Natural killer cell (primary cell): ENCODE measurements around the gene TSPOAP1. TPM values are rescaled to one million over a fixed set of nuclear protein-coding genes. Genes with fewer than 3 reads are reported as not detected.

Experiments
- ATAC-seq, 3 donors: fragments of 150-1000 bp in 2 of 3; fragments of 200-7000 bp in 1 of 3; cut with Tn5 transposase; 1 replicate in 1 of 3; 2 replicates in 2 of 3; pipeline ENCODE4 v1.10.0; 2021; ENCODE audit warnings: mild to moderate bottlenecking in 2 of 3, moderate library complexity in 2 of 3
- DNase-seq, 2 donors: peaks; one replicate each; pipeline versions ENCODE4 v3.0.0 to v3.0.0-alpha.2; 2013 to 2021; ENCODE audit warnings: mixed read lengths in 1 of 2
- H3K27ac ChIP-seq: one replicate; pipeline ENCODE4 v1.5.1; 2013; ENCODE audit warnings: mild to moderate bottlenecking, low read length
- H3K27me3 ChIP-seq: one replicate; pipeline ENCODE4 v1.6.1; 2013; ENCODE audit warnings: low read length; ENCODE audit not compliant: control insufficient read depth, insufficient read depth
- H3K36me3 ChIP-seq: one replicate; pipeline ENCODE4 v1.6.1; 2013; ENCODE audit warnings: low read length; ENCODE audit not compliant: control insufficient read depth, insufficient read depth
- H3K4me1 ChIP-seq: one replicate; pipeline ENCODE4 v1.6.1; 2013; ENCODE audit warnings: low read length; ENCODE audit not compliant: control insufficient read depth, insufficient read depth
- H3K4me3 ChIP-seq: one replicate; pipeline ENCODE4 v1.5.1; 2013; ENCODE audit warnings: low read length
- H3K9me3 ChIP-seq: one replicate; pipeline ENCODE4 v1.6.1; 2013; ENCODE audit warnings: low read length; ENCODE audit not compliant: control insufficient read depth, insufficient read depth
- H3K27ac Mint-ChIP-seq, 2 donors: one replicate each; pipeline ENCODE4 v1.8.0; 2022; ENCODE audit warnings: mild to moderate bottlenecking in 2 of 2, mixed read lengths in 2 of 2, moderate library complexity in 1 of 2
- H3K27me3 Mint-ChIP-seq, 2 donors: one replicate each; pipeline ENCODE4 v1.8.0; 2022; ENCODE audit warnings: low read depth in 2 of 2, mixed read lengths in 2 of 2
- H3K36me3 Mint-ChIP-seq: one replicate; pipeline ENCODE4 v1.8.0; 2022; ENCODE audit warnings: mixed read lengths
- H3K4me1 Mint-ChIP-seq, 2 donors: one replicate each; pipeline ENCODE4 v1.8.0; 2022; ENCODE audit warnings: mixed read lengths in 2 of 2
- H3K4me3 Mint-ChIP-seq: one replicate; pipeline ENCODE4 v1.8.0; 2022; ENCODE audit warnings: mild to moderate bottlenecking, moderate library complexity, mixed read lengths
- H3K9me3 Mint-ChIP-seq, 2 donors: one replicate each; pipeline ENCODE4 v1.8.0; 2022; ENCODE audit warnings: mixed read lengths in 2 of 2
- WGBS: methylation state at CpG from one replicate; pipeline ENCODE4 v1.1.7; 2013; ENCODE audit warnings: missing lambda C conversion rate; ENCODE audit not compliant: insufficient coverage; 5-methylcytosine and 5-hydroxymethylcytosine counted together
- intact Hi-C: fragments of 100-400 bp; cut with micrococcal nuclease; formaldehyde crosslinking; loops from one replicate; pipeline ENCODE4 v1.14.2; 2022
- total RNA-seq, 4 donors: library from RNA; stranded (reverse); fragments of 120-200 nt in 1 of 4; gene quantifications; one replicate each; pipeline versions ENCODE4 v1.2.3 to v1.2.4, GENCODE V29; 2013 to 2022
- TF ChIP-seq, protein P1 (sequence below): fragments of 200-600 bp; IDR thresholded peaks from one replicate; pipeline ENCODE4 v1.8.0; 2022; ENCODE audit warnings: antibody characterized with exemption

The TSPOAP1 gene
- total RNA-seq, 3 donors from 2014 or later (not counting 1 experiment from before 2014, with no cell fraction given), result 176 to 282 (median 246) TPM

- no peak overlapping the region for H3K27ac ChIP-seq
- no peak overlapping the region for H3K4me3 Mint-ChIP-seq
- DNase-seq, result no peak
- TF ChIP-seq, protein P1, sequence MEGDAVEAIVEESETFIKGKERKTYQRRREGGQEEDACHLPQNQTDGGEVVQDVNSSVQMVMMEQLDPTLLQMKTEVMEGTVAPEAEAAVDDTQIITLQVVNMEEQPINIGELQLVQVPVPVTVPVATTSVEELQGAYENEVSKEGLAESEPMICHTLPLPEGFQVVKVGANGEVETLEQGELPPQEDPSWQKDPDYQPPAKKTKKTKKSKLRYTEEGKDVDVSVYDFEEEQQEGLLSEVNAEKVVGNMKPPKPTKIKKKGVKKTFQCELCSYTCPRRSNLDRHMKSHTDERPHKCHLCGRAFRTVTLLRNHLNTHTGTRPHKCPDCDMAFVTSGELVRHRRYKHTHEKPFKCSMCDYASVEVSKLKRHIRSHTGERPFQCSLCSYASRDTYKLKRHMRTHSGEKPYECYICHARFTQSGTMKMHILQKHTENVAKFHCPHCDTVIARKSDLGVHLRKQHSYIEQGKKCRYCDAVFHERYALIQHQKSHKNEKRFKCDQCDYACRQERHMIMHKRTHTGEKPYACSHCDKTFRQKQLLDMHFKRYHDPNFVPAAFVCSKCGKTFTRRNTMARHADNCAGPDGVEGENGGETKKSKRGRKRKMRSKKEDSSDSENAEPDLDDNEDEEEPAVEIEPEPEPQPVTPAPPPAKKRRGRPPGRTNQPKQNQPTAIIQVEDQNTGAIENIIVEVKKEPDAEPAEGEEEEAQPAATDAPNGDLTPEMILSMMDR, result no peak
- ATAC-seq, result no peak
- H3K27ac Mint-ChIP-seq, result no peak overlapping the region
- no peak overlapping the region for H3K4me3 ChIP-seq
- H3K4me1 Mint-ChIP-seq, result peaks cover 0 to 5% of the 10 kb centered on the region in 2 donors
- 76% methylated on average over 15 of the region's 15 CpGs for WGBS
- intact Hi-C loops, result no loop called here
- H3K9me3 ChIP-seq, result no peaks in the 10 kb centered on the region
- H3K9me3 Mint-ChIP-seq, result no peaks in the 10 kb centered on the region
- H3K27me3 Mint-ChIP-seq, result peaks cover 0 to 7% of the 10 kb centered on the region in 2 donors
- H3K36me3 Mint-ChIP-seq, result no peaks in the 10 kb centered on the region
- H3K36me3 ChIP-seq, result no peaks in the 10 kb centered on the region
- no peaks in the 10 kb centered on the region for H3K27me3 ChIP-seq
- H3K4me1 ChIP-seq, result no peaks in the 10 kb centered on the region
Measured at GRCh38 chr17:58273453-58274104, 55.0 kb downstream of the TSPOAP1 start.

DNA sequence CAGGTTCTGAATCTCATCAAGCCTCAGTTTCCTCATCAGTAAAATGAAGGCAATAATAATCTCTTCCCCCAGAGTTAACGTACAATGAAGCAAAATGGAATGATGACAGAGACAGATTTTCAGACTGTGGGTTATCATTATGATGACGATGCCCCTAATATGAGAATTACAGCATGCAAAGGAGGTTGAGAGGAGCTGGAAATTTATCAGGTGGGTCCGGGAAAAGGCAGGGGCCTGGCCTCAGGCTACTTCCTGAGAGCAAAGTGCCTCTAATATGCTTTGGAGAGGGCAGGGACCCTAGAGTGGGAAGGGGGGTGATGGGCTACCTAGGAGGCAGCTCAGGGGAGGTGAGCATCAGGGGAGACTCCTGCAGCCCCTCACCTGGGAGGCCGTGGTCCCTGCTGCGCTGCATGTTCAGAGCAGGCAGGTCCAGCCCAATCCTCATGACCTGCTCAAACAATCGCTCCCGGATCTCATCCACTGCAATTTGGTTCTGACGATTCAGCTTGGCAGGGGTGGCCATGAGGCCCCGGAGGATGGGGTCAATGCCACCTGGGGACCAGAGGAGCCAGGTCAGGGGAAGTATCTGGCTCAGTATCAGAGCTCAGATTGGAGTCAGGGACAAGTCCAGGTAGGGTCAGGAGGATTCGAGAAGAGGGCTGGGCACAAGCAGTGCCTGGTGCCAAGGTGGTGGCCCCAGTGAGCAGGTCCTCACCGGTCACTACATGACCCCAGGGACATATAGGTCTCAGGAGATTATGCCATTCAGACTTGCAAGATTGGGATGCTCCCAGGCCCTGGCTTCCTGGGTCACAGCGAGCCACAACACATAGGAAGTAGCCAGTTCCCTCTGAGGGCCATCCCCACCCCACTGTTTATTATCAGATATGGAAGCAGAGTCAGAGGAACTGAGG is 56.0 kb downstream of the TSPOAP1 start:
- DNase-seq (no peak), ATAC-seq (no peak)
- Mint-ChIP-seq H3K4me3 (no peak overlapping the region), H3K27ac (no peak overlapping the region), H3K4me1 (peaks cover 0 to 2% of the 10 kb centered on the region in 2 donors), H3K9me3 (no peaks in the 10 kb centered on the region), H3K36me3 (no peaks in the 10 kb centered on the region), H3K27me3 (no peaks in the 10 kb centered on the region)
- Histone ChIP-seq H3K4me3 (no peak overlapping the region), H3K36me3 (no peaks in the 10 kb centered on the region), H3K4me1 (no peaks in the 10 kb centered on the region), H3K27ac (no peak overlapping the region), H3K9me3 (no peaks in the 10 kb centered on the region), H3K27me3 (no peaks in the 10 kb centered on the region)
- WGBS, result 91% methylated on average over 12 of the region's 12 CpGs
- intact Hi-C loops, result no loop called here
- TF ChIP-seq, protein P1, result no peak

- Histone ChIP-seq H3K4me1 (no peaks in the 10 kb centered on the region), H3K27ac (no peak overlapping the region), H3K4me3 (no peak overlapping the region), H3K36me3 (no peaks in the 10 kb centered on the region), H3K9me3 (no peaks in the 10 kb centered on the region), H3K27me3 (no peaks in the 10 kb centered on the region)
- TF ChIP-seq, protein P1, result no peak
- Mint-ChIP-seq H3K4me3 (no peak overlapping the region), H3K36me3 (no peaks in the 10 kb centered on the region), H3K4me1 (no peaks in the 10 kb centered on the region), H3K27ac (no peak overlapping the region), H3K27me3 (no peaks in the 10 kb centered on the region), H3K9me3 (no peaks in the 10 kb centered on the region)
- 93% methylated on average over 21 of the region's 21 CpGs for WGBS
- no peak for ATAC-seq
- intact Hi-C loops, result no loop called here
- no peak for DNase-seq
Measured at GRCh38 chr17:58271216-58271931, 57.2 kb downstream of the TSPOAP1 start.
